ENCODE data around the gene ATP6V0B.

Gene ATP6V0B

GRCh38 chr1:43978551-43979260, 3.9 kb downstream of the ATP6V0B start, which contains the start of gene B4GALT2:
Gene B4GALT2, plus strand, starts transcription at chr1:43979210. Its CDS starts 1,951 bp downstream, at chr1:43981161.
- DNase-seq = peak; percentile 50
- peak within 1 kb of the TSS; percentile 77 for H3K27ac ChIP-seq
- no peak for TF ChIP-seq CTCF (IDR thresholded peaks at IDR 0.05; ENCODE audit: low read depth, low read length)

GRCh38 chr1:43979261-43979527, 4.4 kb downstream of the ATP6V0B start:
- peak overlapping the region; percentile 77 for H3K27ac ChIP-seq
- TF ChIP-seq CTCF (IDR thresholded peaks at IDR 0.05; ENCODE audit: low read depth, low read length) = no peak

More at GRCh38 chr1:43978551-43979260, 3.9 kb downstream of the ATP6V0B start, which contains the start of gene B4GALT2:
- Histone ChIP-seq H3K27me3 (ENCODE audit: insufficient read depth, low read depth, severe bottlenecking) (no peaks in the 10 kb centered on the region), H3K4me3 (ENCODE audit: low read depth, low read length) (peak within 1 kb of the TSS; percentile 74), H3K9me3 (ENCODE audit: severe bottlenecking) (no peaks in the 10 kb centered on the region), H3K36me3 (peaks cover 55% of the 10 kb centered on the region)

GRCh38 chr1:43979528-43980254, 4.9 kb downstream of the ATP6V0B start:
- TF ChIP-seq CTCF (IDR thresholded peaks at IDR 0.05; ENCODE audit: low read depth, low read length) = no peak
- Histone ChIP-seq H3K36me3 (peaks cover 62% of the 10 kb centered on the region), H3K4me3 (ENCODE audit: low read depth, low read length) (peak overlapping the region; percentile 43), H3K9me3 (ENCODE audit: severe bottlenecking) (no peaks in the 10 kb centered on the region), H3K27ac (peak overlapping the region; percentile 77), H3K27me3 (ENCODE audit: insufficient read depth, low read depth, severe bottlenecking) (no peaks in the 10 kb centered on the region)
- DNase-seq = peak; percentile 59

More at GRCh38 chr1:43979261-43979527, 4.4 kb downstream of the ATP6V0B start:
- DNase-seq = no peak
- H3K9me3 ChIP-seq (ENCODE audit: severe bottlenecking) = no peaks in the 10 kb centered on the region
- no peaks in the 10 kb centered on the region for H3K27me3 ChIP-seq (ENCODE audit: insufficient read depth, low read depth, severe bottlenecking)
- peaks cover 57% of the 10 kb centered on the region for H3K36me3 ChIP-seq
- peak overlapping the region; percentile 43 for H3K4me3 ChIP-seq (ENCODE audit: low read depth, low read length)

- no peak for TF ChIP-seq CTCF (IDR thresholded peaks at IDR 0.05; ENCODE audit: low read depth, low read length)
- peak overlapping the region; percentile 43 for H3K4me3 ChIP-seq (ENCODE audit: low read depth, low read length)
- no peaks in the 10 kb centered on the region for H3K27me3 ChIP-seq (ENCODE audit: insufficient read depth, low read depth, severe bottlenecking)
- no peak for DNase-seq
- H3K9me3 ChIP-seq (ENCODE audit: severe bottlenecking) = no peaks in the 10 kb centered on the region
- H3K27ac ChIP-seq = peak overlapping the region; percentile 77
- H3K36me3 ChIP-seq = peaks cover 64% of the 10 kb centered on the region
Observed at GRCh38 chr1:43980255-43981134, 5.7 kb downstream of the ATP6V0B start.

GRCh38 chr1:43981135-43981491, 6.4 kb downstream of the ATP6V0B start:
- Histone ChIP-seq H3K9me3 (ENCODE audit: severe bottlenecking) (no peaks in the 10 kb centered on the region), H3K27me3 (ENCODE audit: insufficient read depth, low read depth, severe bottlenecking) (no peaks in the 10 kb centered on the region), H3K27ac (no peak overlapping the region), H3K36me3 (peaks cover 67% of the 10 kb centered on the region), H3K4me3 (ENCODE audit: low read depth, low read length) (no peak overlapping the region)
- TF ChIP-seq CTCF (IDR thresholded peaks at IDR 0.05; ENCODE audit: low read depth, low read length) = no peak
- DNase-seq = no peak

Measured in WERI-Rb-1 (cell line).